Measurements from ENCODE around the gene APBA1.

Gene APBA1

GRCh38 chr9:69582018-69582417 is 90.2 kb downstream of the APBA1 start:
- DNase-seq (ENCODE audit: low read depth, low spot score): no peak
- H3K27ac ChIP-seq: peak overlapping the region; percentile 2

GRCh38 chr9:69580582-69581214 is 91.5 kb downstream of the APBA1 start:
- no peak overlapping the region for H3K27ac ChIP-seq
- DNase-seq (ENCODE audit: low read depth, low spot score): no peak

GRCh38 chr9:69579760-69580581 is 92.2 kb downstream of the APBA1 start:
- no peak for DNase-seq (ENCODE audit: low read depth, low spot score)
- no peak overlapping the region for H3K27ac ChIP-seq

DNA sequence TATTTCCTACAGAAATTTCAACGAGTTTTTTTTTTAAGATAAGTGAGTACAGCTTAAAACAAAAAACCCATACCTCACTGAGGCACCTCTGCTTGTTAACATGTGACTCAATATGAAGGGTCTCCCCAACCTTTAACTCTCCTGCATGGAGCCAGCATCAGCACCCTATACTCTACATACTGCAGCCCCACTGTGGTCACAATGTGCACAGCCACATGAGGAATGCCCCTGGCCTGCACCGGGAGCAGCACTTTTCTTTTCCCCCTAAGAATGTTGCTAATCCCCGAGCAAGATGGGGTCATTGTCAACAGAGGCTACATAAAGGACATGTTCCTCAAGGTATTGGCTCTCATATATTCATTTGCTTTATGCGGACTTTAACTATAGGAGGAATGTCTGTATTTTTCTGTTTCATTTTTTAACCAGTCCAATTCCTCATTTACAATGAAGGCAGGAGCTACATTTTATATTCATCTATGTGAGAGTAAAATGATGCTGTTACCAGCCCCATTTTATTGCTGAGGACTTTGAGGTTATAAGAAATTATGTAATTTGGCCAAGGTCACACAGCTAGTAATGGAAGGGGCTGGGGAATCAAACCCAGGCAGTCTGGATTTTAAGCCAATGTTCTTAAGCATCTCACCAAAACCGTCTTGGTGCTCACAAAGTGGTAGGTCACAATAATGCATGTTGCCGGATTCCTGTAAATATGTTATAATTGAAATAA is 93.0 kb downstream of the APBA1 start:
- H3K27ac ChIP-seq: no peak overlapping the region
- no peak for DNase-seq (ENCODE audit: low read depth, low spot score)

- no peak for DNase-seq (ENCODE audit: low read depth, low spot score)
These were observed 94.1 kb downstream of the APBA1 start for GRCh38 chr9:69578026-69578425.

GRCh38 chr9:69577123-69577522 is 95.0 kb downstream of the APBA1 start:
- H3K27ac ChIP-seq: no peak overlapping the region
- DNase-seq (ENCODE audit: low read depth, low spot score): no peak

More at GRCh38 chr9:69578026-69578425, 94.1 kb downstream of the APBA1 start:
- H3K27ac ChIP-seq: no peak overlapping the region

- no peak for DNase-seq (ENCODE audit: low read depth, low spot score)
- no peak overlapping the region for H3K27ac ChIP-seq
These were observed 98.1 kb downstream of the APBA1 start for GRCh38 chr9:69574057-69574456.

DNA sequence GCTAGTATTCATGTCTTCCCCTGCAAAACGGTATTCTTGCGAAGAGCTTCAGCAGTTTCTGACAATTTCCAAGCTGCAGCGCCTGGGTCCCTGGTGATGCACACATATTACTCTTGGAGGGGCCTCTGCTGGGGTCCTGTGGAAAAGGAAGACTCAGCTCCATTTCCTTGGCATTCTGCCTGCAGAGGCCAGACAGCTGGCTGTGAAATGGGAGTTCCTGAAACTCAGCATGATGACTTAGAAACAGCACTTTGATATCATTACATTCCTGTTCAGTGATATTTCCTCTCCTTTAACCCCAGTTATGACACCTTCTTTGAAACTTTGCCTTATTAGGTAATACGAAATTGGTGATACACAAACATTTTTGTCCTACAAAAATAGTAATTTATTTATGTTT is 98.5 kb downstream of the APBA1 start:
- DNase-seq (ENCODE audit: low read depth, low spot score): no peak
- H3K27ac ChIP-seq: no peak overlapping the region

DNA sequence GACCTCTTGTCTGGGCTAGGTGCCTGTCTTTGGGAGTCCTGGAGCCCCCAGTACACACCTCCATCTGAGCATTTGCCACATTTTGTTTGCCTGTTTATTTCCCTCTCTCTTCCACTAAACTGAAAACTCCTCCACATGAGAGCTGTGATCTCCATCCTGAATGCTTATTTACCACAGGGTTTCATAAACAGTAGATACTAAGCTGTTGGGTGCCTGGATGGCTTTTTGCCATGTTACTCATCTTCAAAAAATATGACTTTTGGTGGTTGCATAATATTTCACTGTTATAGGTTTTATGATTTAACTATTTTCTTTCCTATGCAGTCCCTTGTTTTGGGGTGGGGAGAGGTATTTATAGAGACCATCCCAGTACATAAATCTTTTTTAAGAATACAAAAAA is 99.6 kb downstream of the APBA1 start:
- DNase-seq (ENCODE audit: low read depth, low spot score): no peak
- H3K27ac ChIP-seq: no peak overlapping the region

- H3K27ac ChIP-seq: peak overlapping the region; percentile 42
These were observed 101.1 kb downstream of the APBA1 start for GRCh38 chr9:69571032-69571431.

DNA sequence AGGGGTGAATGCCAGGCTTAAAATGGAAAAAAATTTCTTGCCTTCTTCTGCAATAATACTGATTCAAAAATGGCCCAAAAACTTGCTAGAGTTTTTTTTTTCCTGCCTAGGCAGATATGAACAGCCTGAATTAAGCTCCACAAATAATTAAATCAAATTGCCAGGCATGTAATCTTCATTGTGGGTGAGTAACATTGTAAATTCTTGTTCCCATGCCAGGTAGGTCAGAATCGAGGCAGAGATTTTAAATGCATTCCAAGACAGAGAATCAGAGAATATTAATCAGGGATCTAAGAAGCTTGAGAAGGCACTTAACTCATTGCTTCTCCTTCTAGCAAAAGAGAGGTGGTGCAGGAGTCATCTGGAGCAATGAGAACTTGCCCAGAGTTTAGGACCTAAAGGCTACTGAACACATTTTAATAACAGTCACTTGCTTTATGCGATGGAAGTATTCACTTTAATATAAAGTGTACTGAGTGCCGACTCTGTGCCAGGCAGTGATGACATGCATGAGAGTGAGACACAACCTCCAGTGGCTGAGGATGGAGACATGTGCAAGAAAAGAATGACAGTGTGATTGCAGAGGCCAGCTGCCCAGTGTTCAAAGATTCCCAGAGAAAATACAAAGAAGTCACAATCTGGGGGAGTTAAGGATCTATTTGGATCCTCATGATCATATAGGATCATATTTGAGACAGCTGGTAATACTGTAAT is 102.3 kb downstream of the APBA1 start:
- H3K27ac ChIP-seq: peak overlapping the region; percentile 42
- no peak for DNase-seq (ENCODE audit: low read depth, low spot score)

More at GRCh38 chr9:69571032-69571431, 101.1 kb downstream of the APBA1 start:
- no peak for DNase-seq (ENCODE audit: low read depth, low spot score)

DNA sequence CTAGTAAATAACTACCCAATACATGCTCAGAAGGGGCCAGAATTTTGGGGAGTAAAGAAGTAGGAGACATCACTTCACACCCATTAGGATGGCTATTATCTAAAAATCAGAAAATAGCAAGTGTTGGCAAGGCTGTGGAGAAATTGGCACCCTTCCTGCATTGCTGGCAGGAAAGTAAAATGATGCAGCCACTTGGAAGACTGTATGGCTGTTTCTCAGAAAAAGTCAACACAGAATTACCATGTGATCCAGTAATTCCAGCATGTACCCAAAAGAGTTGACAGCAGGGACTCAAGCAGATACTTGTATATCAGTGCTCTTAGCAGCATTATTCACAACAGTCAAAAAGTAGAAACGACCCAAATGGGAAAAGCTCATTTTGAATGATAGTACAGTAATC is 107.6 kb downstream of the APBA1 start:
- H3K27ac ChIP-seq: no peak overlapping the region
- no peak for DNase-seq (ENCODE audit: low read depth, low spot score)

- H3K27ac ChIP-seq: no peak overlapping the region
- DNase-seq (ENCODE audit: low read depth, low spot score): no peak
These were observed 113.0 kb downstream of the APBA1 start for GRCh38 chr9:69559126-69559525.

DNA sequence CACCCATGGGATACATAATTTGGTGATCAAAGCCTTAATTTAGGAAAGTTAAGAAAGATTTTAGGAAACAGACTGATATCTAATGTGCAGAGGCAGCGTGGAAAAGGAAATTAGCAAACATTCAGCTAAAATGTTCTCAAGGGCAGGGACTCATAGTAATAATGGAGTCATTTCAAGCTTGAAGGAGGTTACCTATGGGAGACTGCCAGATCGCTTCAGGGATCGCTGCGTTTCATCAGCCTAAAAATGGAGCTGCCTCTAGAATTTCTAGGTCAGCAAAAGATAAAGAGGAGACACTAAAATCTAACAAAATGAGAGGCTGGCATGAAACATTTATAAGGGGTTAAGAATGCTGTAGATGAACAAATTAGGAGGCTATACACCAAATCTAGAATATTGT is 115.5 kb downstream of the APBA1 start:
- DNase-seq (ENCODE audit: low read depth, low spot score): no peak
- no peak overlapping the region for H3K27ac ChIP-seq

DNA sequence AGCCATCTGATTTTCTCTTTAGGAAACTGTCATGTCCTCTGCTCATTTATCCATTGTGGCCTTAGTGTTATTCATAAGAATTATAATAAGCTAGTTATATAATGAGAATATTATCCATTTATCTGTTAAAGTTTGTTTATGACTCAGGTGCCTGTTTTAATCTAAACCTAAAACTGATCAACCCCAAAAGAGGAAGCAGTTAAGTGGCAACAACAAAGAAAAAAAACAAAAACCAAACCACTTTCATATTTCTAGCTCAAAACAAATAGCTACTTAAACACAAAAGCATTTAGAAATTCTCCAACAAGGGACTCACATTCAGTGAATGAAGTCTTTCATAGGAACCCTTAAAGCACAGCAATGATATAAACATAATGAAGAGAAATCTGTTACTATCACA is 116.4 kb downstream of the APBA1 start:
- DNase-seq (ENCODE audit: low read depth, low spot score): no peak
- H3K27ac ChIP-seq: no peak overlapping the region

DNA sequence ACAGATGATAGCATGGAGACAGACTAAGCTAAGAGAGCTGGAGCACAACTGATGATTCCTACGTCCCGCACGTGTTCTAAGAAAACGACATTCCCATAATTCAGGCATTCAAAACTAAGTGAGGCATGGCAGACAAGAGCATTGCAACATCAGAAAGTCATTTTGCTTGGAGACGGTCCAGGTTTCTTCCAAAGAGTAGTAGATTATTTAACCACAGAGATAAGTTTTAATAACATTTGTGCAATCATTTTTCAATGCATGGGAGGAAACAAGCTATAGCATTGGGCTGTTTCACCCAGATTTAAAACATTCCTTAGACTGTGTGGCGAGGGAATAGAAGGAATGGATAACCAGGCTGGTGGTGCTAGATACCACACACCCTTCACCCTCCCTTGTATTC is 117.2 kb downstream of the APBA1 start:
- no peak for DNase-seq (ENCODE audit: low read depth, low spot score)
- H3K27ac ChIP-seq: no peak overlapping the region

DNA sequence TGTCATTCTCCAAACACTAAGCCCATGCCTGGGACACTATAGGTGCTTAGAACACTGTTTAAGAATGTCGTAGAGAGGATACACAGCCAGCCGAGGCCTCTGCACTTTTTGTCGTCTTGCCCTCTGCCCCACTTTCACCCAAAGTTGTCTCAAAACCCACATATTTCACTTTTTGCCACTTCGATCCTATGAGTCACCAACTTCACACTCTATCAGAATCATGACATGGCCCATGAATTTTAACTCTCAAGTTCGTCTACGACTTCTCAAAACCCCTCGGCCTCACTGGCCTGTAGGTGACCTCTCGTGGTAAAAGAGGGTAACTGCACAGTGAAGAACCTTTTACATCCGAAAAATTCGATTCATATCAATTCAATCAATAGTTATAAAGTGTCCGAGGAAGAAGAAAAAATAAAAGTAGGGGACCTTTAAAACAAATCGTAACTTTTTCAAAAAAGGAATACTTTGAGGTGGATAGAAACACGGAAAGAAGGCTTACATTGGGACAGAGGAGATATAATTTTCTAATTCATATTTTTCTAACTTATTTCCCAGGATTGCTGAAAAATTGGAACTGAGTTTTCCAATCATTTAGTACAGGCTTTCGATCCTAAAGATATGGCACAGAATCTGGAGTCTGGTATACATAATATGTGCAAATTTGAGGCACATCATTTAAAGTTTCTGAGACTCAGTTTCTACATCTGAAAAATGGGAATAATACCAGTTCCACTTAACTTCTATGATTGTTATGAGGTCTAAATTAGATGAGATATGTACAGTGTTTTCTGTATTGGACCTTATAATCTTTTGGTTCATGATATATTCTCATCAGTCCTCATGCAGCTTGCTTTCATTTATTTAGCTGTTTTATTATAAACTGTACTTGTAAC is 122.6 kb downstream of the APBA1 start:
- H3K27ac ChIP-seq: no peak overlapping the region
- no peak for DNase-seq (ENCODE audit: low read depth, low spot score)

DNA sequence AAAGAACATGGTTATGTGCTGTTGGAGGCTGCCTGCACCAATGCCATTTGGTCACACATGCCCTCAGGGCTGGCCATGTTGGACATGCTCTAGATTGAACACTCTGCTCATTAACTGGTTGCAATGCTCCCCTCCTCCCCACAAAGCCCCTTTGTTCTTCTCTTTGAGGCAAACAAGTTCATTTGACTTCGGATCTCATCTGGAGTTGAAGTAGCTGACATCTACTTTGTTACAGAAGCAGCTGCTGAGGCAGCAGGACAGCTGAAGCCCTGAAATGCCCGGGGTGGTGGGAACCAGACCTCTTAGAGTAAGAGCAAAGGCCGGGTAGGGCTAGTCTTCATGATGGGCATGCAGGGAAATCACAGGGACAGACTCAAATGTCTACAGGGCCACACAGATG is 123.5 kb downstream of the APBA1 start:
- H3K27ac ChIP-seq: no peak overlapping the region
- DNase-seq (ENCODE audit: low read depth, low spot score): no peak

DNA sequence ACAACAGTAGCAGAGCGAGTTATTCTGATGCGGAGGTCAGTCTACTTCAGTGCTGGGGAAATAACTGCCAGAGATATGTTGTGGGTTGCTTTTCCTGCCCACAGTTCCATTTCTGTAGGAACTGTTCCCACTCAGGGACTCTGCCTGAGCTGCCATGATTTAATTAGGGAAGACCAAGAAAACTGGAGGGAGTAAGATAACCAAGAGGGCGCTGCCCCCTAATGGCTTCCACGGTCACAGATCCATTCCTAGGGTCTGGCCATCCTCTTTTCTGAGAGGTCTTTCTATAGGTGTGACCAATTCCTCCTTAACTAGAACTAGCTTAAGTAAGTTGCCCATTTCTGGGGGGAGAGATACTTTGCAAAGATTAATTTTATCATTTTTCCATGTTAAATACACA is 125.9 kb downstream of the APBA1 start:
- no peak overlapping the region for H3K27ac ChIP-seq
- DNase-seq (ENCODE audit: low read depth, low spot score): no peak

Measured in epithelial cell of prostate (primary cell).